ENCODE data around the gene JOSD2. TPM values are rescaled to one million over a fixed set of nuclear protein-coding genes. Genes with fewer than 3 reads are reported as not detected.
"Not testable (repeated sequence)": the region's sequence is repeated elsewhere in the genome, so short reads cannot be mapped to it uniquely, and the experiment has no call there.

JOSD2 gene
- total RNA-seq, 1 donor from 2014 or later, result 19.1 TPM

DNA sequence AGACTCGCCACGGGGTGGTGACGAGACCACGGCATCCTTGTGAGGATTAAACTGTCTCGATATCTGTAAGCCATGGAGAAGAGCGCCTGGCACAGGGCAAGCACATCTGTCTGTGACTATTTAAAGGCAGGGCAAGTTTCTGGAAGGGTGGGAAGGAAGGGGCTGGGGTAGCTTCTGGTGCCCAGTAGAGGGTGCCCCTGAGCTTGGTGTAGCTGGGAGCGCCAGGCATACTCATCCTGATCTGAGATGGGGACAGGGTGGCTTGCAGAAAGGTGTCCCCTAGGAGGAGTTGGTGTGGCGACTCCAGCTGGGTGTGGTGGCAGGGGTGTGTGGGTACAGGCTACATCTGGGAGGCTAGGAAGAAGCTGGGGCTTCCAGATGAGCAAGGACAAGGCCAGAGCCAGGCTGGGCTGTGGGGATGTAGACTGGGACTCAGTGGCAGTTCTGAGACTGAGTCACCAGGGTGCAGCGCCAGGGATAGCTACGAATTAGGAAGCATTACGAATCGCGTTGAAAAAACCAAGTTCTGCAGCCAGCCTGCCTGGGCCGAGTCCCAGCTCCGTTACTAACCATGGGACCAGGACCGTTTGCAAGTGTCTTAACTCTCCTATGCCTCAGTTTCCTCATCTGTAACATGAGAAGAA lies 25.8 kb upstream of the JOSD2 start:
- H3K27ac Mint-ChIP-seq (ENCODE audit: unreplicated experiment), result no peak overlapping the region
- no peak for DNase-seq
- TF ChIP-seq, protein P1, sequence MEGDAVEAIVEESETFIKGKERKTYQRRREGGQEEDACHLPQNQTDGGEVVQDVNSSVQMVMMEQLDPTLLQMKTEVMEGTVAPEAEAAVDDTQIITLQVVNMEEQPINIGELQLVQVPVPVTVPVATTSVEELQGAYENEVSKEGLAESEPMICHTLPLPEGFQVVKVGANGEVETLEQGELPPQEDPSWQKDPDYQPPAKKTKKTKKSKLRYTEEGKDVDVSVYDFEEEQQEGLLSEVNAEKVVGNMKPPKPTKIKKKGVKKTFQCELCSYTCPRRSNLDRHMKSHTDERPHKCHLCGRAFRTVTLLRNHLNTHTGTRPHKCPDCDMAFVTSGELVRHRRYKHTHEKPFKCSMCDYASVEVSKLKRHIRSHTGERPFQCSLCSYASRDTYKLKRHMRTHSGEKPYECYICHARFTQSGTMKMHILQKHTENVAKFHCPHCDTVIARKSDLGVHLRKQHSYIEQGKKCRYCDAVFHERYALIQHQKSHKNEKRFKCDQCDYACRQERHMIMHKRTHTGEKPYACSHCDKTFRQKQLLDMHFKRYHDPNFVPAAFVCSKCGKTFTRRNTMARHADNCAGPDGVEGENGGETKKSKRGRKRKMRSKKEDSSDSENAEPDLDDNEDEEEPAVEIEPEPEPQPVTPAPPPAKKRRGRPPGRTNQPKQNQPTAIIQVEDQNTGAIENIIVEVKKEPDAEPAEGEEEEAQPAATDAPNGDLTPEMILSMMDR (IDR thresholded peaks at IDR 0.05; ENCODE audit: partially characterized antibody, unreplicated experiment), result no peak
- peaks cover 17% of the 10 kb centered on the region for H3K36me3 Mint-ChIP-seq (ENCODE audit: unreplicated experiment)
- peaks cover 3% of the 10 kb centered on the region for H3K27me3 Mint-ChIP-seq (ENCODE audit: unreplicated experiment)
- peaks cover 17% of the 10 kb centered on the region for H3K9me3 Mint-ChIP-seq (ENCODE audit: unreplicated experiment)
- no peak overlapping the region for H3K4me3 Mint-ChIP-seq (ENCODE audit: unreplicated experiment)
- peaks cover 4% of the 10 kb centered on the region for H3K4me1 Mint-ChIP-seq (ENCODE audit: low read depth, unreplicated experiment)

DNA sequence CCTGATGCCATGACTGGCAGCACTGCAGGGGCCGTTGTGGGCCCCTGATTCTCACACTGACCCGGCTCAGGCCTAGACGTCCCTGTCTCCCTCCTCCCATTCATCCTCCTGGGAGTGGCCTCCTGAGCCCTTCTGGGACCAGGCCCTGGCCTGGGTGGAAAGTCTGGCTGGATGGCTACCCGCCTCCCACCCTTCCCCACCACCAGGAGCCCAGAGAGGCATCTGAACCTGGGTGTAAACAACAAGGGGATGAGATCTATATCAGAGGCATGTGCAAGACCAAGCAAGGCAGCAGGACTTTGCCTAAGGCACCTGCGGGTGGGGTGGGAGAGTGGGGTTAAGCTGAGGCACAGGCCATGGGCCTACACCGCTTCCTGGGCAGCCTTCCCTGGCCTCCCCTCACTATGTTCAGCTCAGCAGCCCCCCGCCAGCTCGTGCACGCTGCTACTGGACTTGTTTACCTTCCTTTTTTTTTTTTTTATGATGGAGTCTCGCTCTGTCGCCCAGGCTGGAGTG lies 24.7 kb upstream of the JOSD2 start:
- H3K36me3 Mint-ChIP-seq (ENCODE audit: unreplicated experiment), result peaks cover 17% of the 10 kb centered on the region
- DNase-seq, result no peak
- no peak overlapping the region for H3K27ac Mint-ChIP-seq (ENCODE audit: unreplicated experiment)
- H3K27me3 Mint-ChIP-seq (ENCODE audit: unreplicated experiment), result peaks cover 3% of the 10 kb centered on the region
- H3K4me1 Mint-ChIP-seq (ENCODE audit: low read depth, unreplicated experiment), result no peaks in the 10 kb centered on the region
- peaks cover 17% of the 10 kb centered on the region for H3K9me3 Mint-ChIP-seq (ENCODE audit: unreplicated experiment)
- TF ChIP-seq, protein P1 (IDR thresholded peaks at IDR 0.05; ENCODE audit: partially characterized antibody, unreplicated experiment), result no peak
- no peak overlapping the region for H3K4me3 Mint-ChIP-seq (ENCODE audit: unreplicated experiment)

DNA sequence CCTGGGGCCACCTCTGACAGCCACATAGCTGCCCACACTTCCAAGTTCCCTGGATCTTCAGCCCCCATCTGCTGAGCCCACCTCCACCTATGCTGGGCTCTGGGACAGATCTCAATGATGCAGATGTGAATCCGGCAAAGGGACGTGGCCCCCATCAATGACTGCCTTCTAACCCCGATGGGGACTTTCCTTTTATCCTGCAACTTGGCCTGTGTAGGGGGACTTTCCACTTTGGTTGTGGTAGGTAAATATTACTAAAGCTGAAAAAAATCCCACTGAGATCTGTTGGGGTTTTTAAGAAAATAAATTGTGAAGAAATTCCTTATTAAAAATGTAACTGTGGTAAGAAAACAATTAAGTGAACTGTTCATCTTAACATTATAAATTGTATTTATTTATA lies 23.5 kb upstream of the JOSD2 start:
- H3K4me1 Mint-ChIP-seq (ENCODE audit: low read depth, unreplicated experiment), result no peaks in the 10 kb centered on the region
- no peak overlapping the region for H3K4me3 Mint-ChIP-seq (ENCODE audit: unreplicated experiment)
- peaks cover 17% of the 10 kb centered on the region for H3K36me3 Mint-ChIP-seq (ENCODE audit: unreplicated experiment)
- DNase-seq, result no peak
- H3K27me3 Mint-ChIP-seq (ENCODE audit: unreplicated experiment), result peaks cover 5% of the 10 kb centered on the region
- no peak overlapping the region for H3K27ac Mint-ChIP-seq (ENCODE audit: unreplicated experiment)
- TF ChIP-seq, protein P1 (IDR thresholded peaks at IDR 0.05; ENCODE audit: partially characterized antibody, unreplicated experiment), result no peak
- H3K9me3 Mint-ChIP-seq (ENCODE audit: unreplicated experiment), result peaks cover 17% of the 10 kb centered on the region

DNA sequence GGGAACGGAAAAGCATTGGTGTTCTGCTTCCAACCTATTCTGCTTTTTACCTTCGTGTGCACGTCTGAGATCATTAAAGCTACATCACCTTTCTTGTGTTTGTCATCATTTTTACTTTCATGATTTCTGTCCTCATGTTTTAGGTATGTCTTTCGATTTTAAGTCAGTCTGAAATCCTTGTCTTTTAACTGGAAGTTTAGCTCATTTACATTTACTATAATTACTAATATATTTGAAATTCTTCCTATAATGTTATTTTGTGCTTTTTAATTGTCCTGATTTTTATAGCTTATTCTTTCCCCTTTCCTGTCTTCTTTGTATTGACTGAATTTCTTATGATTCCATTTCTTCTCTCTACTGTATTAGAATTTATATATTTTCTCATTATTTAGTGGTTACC lies 22.0 kb upstream of the JOSD2 start:
- TF ChIP-seq, protein P1 (IDR thresholded peaks at IDR 0.05; ENCODE audit: partially characterized antibody, unreplicated experiment), result no peak
- peaks cover 17% of the 10 kb centered on the region for H3K36me3 Mint-ChIP-seq (ENCODE audit: unreplicated experiment)
- no peak overlapping the region for H3K27ac Mint-ChIP-seq (ENCODE audit: unreplicated experiment)
- no peak for DNase-seq
- no peaks in the 10 kb centered on the region for H3K4me1 Mint-ChIP-seq (ENCODE audit: low read depth, unreplicated experiment)
- H3K27me3 Mint-ChIP-seq (ENCODE audit: unreplicated experiment), result peaks cover 4% of the 10 kb centered on the region
- no peak overlapping the region for H3K4me3 Mint-ChIP-seq (ENCODE audit: unreplicated experiment)
- H3K9me3 Mint-ChIP-seq (ENCODE audit: unreplicated experiment), result peaks cover 12% of the 10 kb centered on the region

DNA sequence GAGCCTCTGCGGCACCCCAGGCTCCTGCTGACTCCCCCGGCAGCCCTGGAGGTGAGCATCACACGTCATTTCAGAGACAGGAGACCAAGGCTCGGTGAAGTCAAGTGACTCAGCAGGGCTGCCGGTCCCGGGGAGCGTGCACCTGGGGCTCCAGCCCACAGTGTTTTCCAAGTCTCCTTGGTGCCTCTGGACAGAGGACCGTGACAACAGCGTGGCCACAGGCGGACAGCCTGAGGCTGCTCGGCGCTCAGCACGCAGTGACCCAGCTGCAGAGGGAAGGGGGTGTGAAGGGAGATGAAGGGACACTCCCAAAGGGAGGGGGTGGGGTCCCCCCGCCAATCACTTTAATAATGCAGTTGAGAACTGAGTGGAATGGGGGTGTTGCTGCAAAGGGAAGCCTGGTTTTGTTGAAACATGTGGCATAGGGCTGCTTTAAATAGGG lies 20.2 kb upstream of the JOSD2 start:
- TF ChIP-seq, protein P1 (IDR thresholded peaks at IDR 0.05; ENCODE audit: partially characterized antibody, unreplicated experiment), result no peak
- peaks cover 2% of the 10 kb centered on the region for H3K27me3 Mint-ChIP-seq (ENCODE audit: unreplicated experiment)
- H3K4me3 Mint-ChIP-seq (ENCODE audit: unreplicated experiment), result no peak overlapping the region
- peaks cover 10% of the 10 kb centered on the region for H3K9me3 Mint-ChIP-seq (ENCODE audit: unreplicated experiment)
- H3K36me3 Mint-ChIP-seq (ENCODE audit: unreplicated experiment), result peaks cover 17% of the 10 kb centered on the region
- H3K4me1 Mint-ChIP-seq (ENCODE audit: low read depth, unreplicated experiment), result no peaks in the 10 kb centered on the region
- no peak for DNase-seq
- no peak overlapping the region for H3K27ac Mint-ChIP-seq (ENCODE audit: unreplicated experiment)

- H3K4me1 Mint-ChIP-seq (ENCODE audit: low read depth, unreplicated experiment); H3K27me3 Mint-ChIP-seq (ENCODE audit: unreplicated experiment); H3K36me3 Mint-ChIP-seq (ENCODE audit: unreplicated experiment); H3K4me3 Mint-ChIP-seq (ENCODE audit: unreplicated experiment); H3K9me3 Mint-ChIP-seq (ENCODE audit: unreplicated experiment); H3K27ac Mint-ChIP-seq (ENCODE audit: unreplicated experiment); DNase-seq: not testable (repeated sequence)
Observed at GRCh38 chr19:50528052-50528451, 17.1 kb upstream of the JOSD2 start.
